GM12878 (cell line): ENCODE data around the gene ITGA7. TPM values are rescaled to one million over a fixed set of nuclear protein-coding genes. Genes with fewer than 3 reads are reported as not detected.

Source experiments
- ATAC-seq: fragments of 200-7000 bp; cut with Tn5 transposase; 3 replicates; pipeline ENCODE4 v1.9.1; 2020; ENCODE audit warnings: mild to moderate bottlenecking, moderate library complexity
- BruUV-seq: library from RNA; stranded (reverse); fragments of 400-500 nt; replicated peaks from 2 replicates; lab custom pipeline; 2021; lab: Mats Ljungman, UMichigan
- CTCF ChIA-PET: fragments of 300-600 bp; sonication (Branson Sonifier 250); formaldehyde crosslinking; extraction: SDS; loops from one replicate; lab custom pipeline; 2021; ENCODE audit warnings: inconsistent platforms; lab: Yijun Ruan, JAX
- POLR2A ChIA-PET: fragments of 350-600 bp; formaldehyde crosslinking; extraction: SDS; loops from one replicate; lab custom pipeline; 2021; ENCODE audit warnings: inconsistent platforms; lab: Charles Lee
- RAD21 ChIA-PET: fragments of 300-600 bp; sonication (Branson Sonifier 250); formaldehyde crosslinking; loops from one replicate; lab custom pipeline; 2023; ENCODE audit warnings: antibody characterized with exemption; ENCODE audit not compliant: unreplicated experiment; lab: Charles Lee
- SMC1A ChIA-PET: fragments of 300-600 bp; sonication (Branson Sonifier 250); formaldehyde crosslinking; loops from one replicate; lab custom pipeline; 2023; ENCODE audit not compliant: unreplicated experiment, uncharacterized antibody; lab: Charles Lee
- DNase-seq: peaks from one replicate; pipeline ENCODE4 v3.0.0-alpha.2; 2011; ENCODE audit warnings: low read depth, low spot score
- FAIRE-seq: peaks from 3 replicates; lab custom pipeline; 2011; peaks lifted over from hg19 to GRCh38; lab: Jason Lieb, UNC
- H2AFZ ChIP-seq: 2 replicates; pipeline ENCODE4 v1.6.0; 2011; ENCODE audit warnings: low read depth, low read length, control low read depth; ENCODE audit not compliant: control insufficient read depth
- H3K27ac ChIP-seq: 2 replicates; pipeline ENCODE4 v1.5.1; 2011; ENCODE audit warnings: control low read depth; ENCODE audit not compliant: control insufficient read depth, insufficient read depth
- H3K27me3 ChIP-seq, 2 experiments: replicated peaks in 1 of 2; 2 replicates each; pipeline versions ENCODE4 v1.6.0 to v1.6.1; 2011; ENCODE audit warnings: low read length in 1 of 2; ENCODE audit not compliant: control insufficient read depth in 2 of 2, insufficient read depth in 2 of 2
- H3K36me3 ChIP-seq, 2 experiments: 2 replicates each; pipeline ENCODE4 v1.5.1; 2011; ENCODE audit warnings: low read length in 1 of 2; ENCODE audit not compliant: control insufficient read depth in 2 of 2, insufficient read depth in 2 of 2
- H3K4me1 ChIP-seq: 2 replicates; pipeline ENCODE4 v1.6.1; 2011; ENCODE audit warnings: mild to moderate bottlenecking, low read length, moderate library complexity, mixed read lengths; ENCODE audit not compliant: control insufficient read depth, insufficient read depth
- H3K4me2 ChIP-seq: 2 replicates; pipeline ENCODE4 v1.6.0; 2011; ENCODE audit warnings: control low read depth; ENCODE audit not compliant: control insufficient read depth, insufficient read depth
- H3K4me3 ChIP-seq: fragments of 200-600 bp; sonication (generic); 2 replicates; pipeline ENCODE4 v1.5.1; 2016
- H3K79me2 ChIP-seq: 2 replicates; pipeline ENCODE4 v1.6.0; 2011; ENCODE audit warnings: low read length; ENCODE audit not compliant: control insufficient read depth, insufficient read depth
- H3K9ac ChIP-seq: 2 replicates; pipeline ENCODE4 v1.8.0; 2011; ENCODE audit warnings: low read length, control low read depth, mixed read lengths; ENCODE audit not compliant: control insufficient read depth, insufficient read depth
- H3K9me3 ChIP-seq: replicated peaks from 3 replicates; pipeline ENCODE4 v1.5.1; 2011; ENCODE audit warnings: mild to moderate bottlenecking, low read length; ENCODE audit not compliant: control insufficient read depth, insufficient read depth
- H4K20me1 ChIP-seq: 2 replicates; pipeline ENCODE4 v1.6.0; 2011; ENCODE audit not compliant: control insufficient read depth, insufficient read depth
- BACH1 ChIP-seq: fragments of 450-650 bp; IDR thresholded peaks from 2 replicates; pipeline ENCODE4 v1.6.1; 2017; ENCODE audit warnings: mild to moderate bottlenecking, borderline replicate concordance
- BCL11A ChIP-seq: IDR thresholded peaks from 2 replicates; pipeline ENCODE4 v1.6.1; 2011; ENCODE audit warnings: low read depth, low read length
- CREB1 ChIP-seq: IDR thresholded peaks from 2 replicates; pipeline ENCODE4 v1.6.1; 2012; ENCODE audit warnings: low read depth, mild to moderate bottlenecking, inconsistent platforms
- E2F4 ChIP-seq: IDR thresholded peaks from 2 replicates; pipeline ENCODE4 v1.6.1; 2012; ENCODE audit warnings: low read depth, low read length, improper control_type of control experiment
- KDM1A ChIP-seq: fragments of 200-600 bp; sonication (generic); IDR thresholded peaks from 2 replicates; pipeline ENCODE4 v1.6.1; 2016; ENCODE audit warnings: borderline replicate concordance
- MEF2A ChIP-seq: IDR thresholded peaks from 2 replicates; pipeline ENCODE4 v1.6.1; 2011; ENCODE audit warnings: low read depth, mild to moderate bottlenecking, low read length, moderate library complexity; ENCODE audit not compliant: insufficient read depth
- NFIC ChIP-seq: IDR thresholded peaks from 2 replicates; pipeline ENCODE4 v1.6.1; 2012; ENCODE audit warnings: low read depth, mild to moderate bottlenecking, inconsistent platforms, low read length, moderate library complexity
- PBX3 ChIP-seq: IDR thresholded peaks from 2 replicates; pipeline ENCODE4 v1.6.1; 2011; ENCODE audit warnings: mild to moderate bottlenecking, low read depth, low read length, moderate library complexity; ENCODE audit not compliant: insufficient replicate concordance
- PKNOX1 ChIP-seq: fragments of 450-650 bp; IDR thresholded peaks from 2 replicates; pipeline ENCODE4 v1.6.1; 2016; ENCODE audit warnings: mild to moderate bottlenecking
- PML ChIP-seq: IDR thresholded peaks from 2 replicates; pipeline ENCODE4 v1.6.1; 2012; ENCODE audit warnings: low read length, inconsistent platforms
- RAD21 ChIP-seq: IDR thresholded peaks from 2 replicates; pipeline ENCODE4 v1.6.1; 2011; ENCODE audit warnings: mild to moderate bottlenecking, low read depth, low read length, moderate library complexity; ENCODE audit not compliant: insufficient read depth
- RELB ChIP-seq: fragments of 450-650 bp; IDR thresholded peaks from 2 replicates; pipeline ENCODE4 v1.6.1; 2017; ENCODE audit warnings: low read depth, mild to moderate bottlenecking, moderate library complexity
- SMC3 ChIP-seq: IDR thresholded peaks from 2 replicates; pipeline ENCODE4 v1.6.1; 2011; ENCODE audit warnings: low read length, improper control_type of control experiment, borderline replicate concordance
- SPI1 ChIP-seq: IDR thresholded peaks from 2 replicates; pipeline ENCODE4 v1.6.1; 2011; ENCODE audit warnings: low read depth, mild to moderate bottlenecking, low read length, moderate library complexity, borderline replicate concordance; ENCODE audit not compliant: insufficient read depth
- SREBF2 ChIP-seq: IDR thresholded peaks from 2 replicates; pipeline ENCODE4 v1.6.1; 2012; ENCODE audit warnings: mild to moderate bottlenecking, low read length
- TCF3 ChIP-seq: IDR thresholded peaks from 2 replicates; pipeline ENCODE4 v1.6.1; 2012; ENCODE audit warnings: low read depth, mild to moderate bottlenecking, low read length, borderline replicate concordance; ENCODE audit not compliant: insufficient read depth
- YY1 ChIP-seq: IDR thresholded peaks from 2 replicates; pipeline ENCODE4 v1.6.1; 2011; ENCODE audit warnings: low read depth, mild to moderate bottlenecking, low read length
- WGBS: methylation state at CpG from one replicate; pipeline ENCODE4 v1.1.6; 2016; ENCODE audit warnings: low lambda C conversion rate; ENCODE audit not compliant: insufficient replicate concordance, insufficient coverage; ENCODE audit errors: missing lambda C conversion rate; 5-methylcytosine and 5-hydroxymethylcytosine counted together
- in situ Hi-C: fragments of 300-500 bp; cut with MboI; formaldehyde crosslinking; loops from 9 replicates; pipeline ENCODE4 v1.14.3; 2018; ENCODE audit warnings: mixed read lengths
- intact Hi-C: fragments of 100-400 bp; cut with micrococcal nuclease; formaldehyde crosslinking; loops from one replicate; pipeline ENCODE4 v1.14.2; 2022; ENCODE audit not compliant: unreplicated experiment
- polyA plus RNA-seq, 11 experiments: library from polyadenylated mRNA; depleted of rRNA in 4 of 11; unstranded in 6 of 11; stranded (reverse) in 5 of 11; fragments of >200 nt; fragmentation: Nextera tagmentation in 4 of 11; fragmentation: Illumina TruSeq in 1 of 11; extraction: Ambion mirVana in 4 of 11; extraction: Trizol in 1 of 11; gene quantifications; 1 replicate in 1 of 11; 2 replicates in 10 of 11; pipeline versions ENCODE4 v1.2.1 to v1.2.3, GENCODE V29; 2011 to 2016; ENCODE audit warnings: inconsistent platforms in 2 of 11, missing spikeins in 2 of 11, low read depth in 1 of 11
- total RNA-seq, 4 experiments: library from RNA; depleted of rRNA in 3 of 4; stranded (reverse); fragments of >200 nt in 3 of 4; fragmentation: Illumina TruSeq in 1 of 4; extraction: Trizol in 1 of 4; gene quantifications; 2 replicates each; pipeline versions ENCODE4 v1.2.1 to v1.2.3, GENCODE V29; 2013 to 2021

The ITGA7 gene
- total and polyA plus RNA-seq, 10 of the 15 experiments (the other 5 are each of a cell fraction or from before 2014, with no cell fraction given) = 0.18 to 5.1 (median 1.5) TPM

- intact Hi-C loops (no loop called here), in situ Hi-C loops (no loop called here)
- POLR2A ChIA-PET = interaction anchor here (1.1 to 2.3 kb wide), 2 partner anchors 12 to 14 kb away, joined by 3 to 9 read pairs; no protein-coding TSS in a partner anchor
- RAD21 ChIA-PET = interaction anchor here (0.9 to 11.0 kb wide), 7 partner anchors 8 to 317 kb away, joined by 3 to 113 read pairs (median 4); partner anchors contain the start of genes BLOC1S1 and DNAJC14
- H3K4me2 ChIP-seq = no peak overlapping the region
- DNase-seq (no peak), FAIRE-seq (peak; percentile 82), ATAC-seq (peak; percentile 45)
- no peak overlapping the region for H3K27ac ChIP-seq
- no TSS peak for BruUV-seq
- H4K20me1 ChIP-seq = no peaks in the 10 kb centered on the region
- SMC1A ChIA-PET = interaction anchor here (0.5 to 2.1 kb wide), 7 partner anchors 8 to 316 kb away, joined by 3 to 44 read pairs (median 3); partner anchors contain the start of gene BLOC1S1
- H3K79me2 ChIP-seq = peaks cover 11% of the 10 kb centered on the region
- H3K36me3 ChIP-seq = peaks cover 7% of the 10 kb centered on the region in 2 experiments; a peak in 3 of 4 replicates
- CTCF ChIA-PET = interaction anchor here (0.8 to 11.4 kb wide), 14 partner anchors 8 to 216 kb away, joined by 3 to 205 read pairs (median 3); partner anchors contain the start of genes BLOC1S1, DNAJC14, ORMDL2 and SARNP
- H3K9ac ChIP-seq = no peak overlapping the region
- H3K4me1 ChIP-seq = peaks cover 10% of the 10 kb centered on the region
- H3K27me3 ChIP-seq = no peaks in the 10 kb centered on the region
- WGBS = 52% methylated on average over 11 of the region's 11 CpGs
- no peaks in the 10 kb centered on the region for H3K9me3 ChIP-seq
- no peak overlapping the region for H3K4me3 ChIP-seq
- H2AFZ ChIP-seq = no peak overlapping the region
- TF ChIP-seq BCL11A (no peak), MEF2A (no peak), PKNOX1 (peak; percentile 53; the same call in 1 of the 2 replicates), RAD21 (peak; percentile 82), YY1 (peak; percentile 75), CREB1 (0 out of 2 replicates have a peak, but pooled peaks have one; percentile 8), TCF3 (0 out of 2 replicates have a peak, but pooled peaks have one; percentile 21), SREBF2 (no peak), NFIC (no peak), KDM1A (no peak), SMC3 (peak; percentile 72; the same call in 1 of the 2 replicates), BACH1 (0 out of 2 replicates have a peak, but pooled peaks have one; percentile 14), RELB (no peak), SPI1 (peak; percentile 7; the same call in 1 of the 2 replicates), PBX3 (no peak), PML (peak; percentile 61; the same call in 1 of the 2 replicates), E2F4 (no peak)
Observed at GRCh38 chr12:55724226-55724939, 16.7 kb upstream of the ITGA7 start.
